Measurements from ENCODE around the gene SPAG17.

GRCh38 chr1:118189564-118189963, 4.5 kb upstream of the SPAG17 start:
- TF ChIP-seq, protein P1, sequence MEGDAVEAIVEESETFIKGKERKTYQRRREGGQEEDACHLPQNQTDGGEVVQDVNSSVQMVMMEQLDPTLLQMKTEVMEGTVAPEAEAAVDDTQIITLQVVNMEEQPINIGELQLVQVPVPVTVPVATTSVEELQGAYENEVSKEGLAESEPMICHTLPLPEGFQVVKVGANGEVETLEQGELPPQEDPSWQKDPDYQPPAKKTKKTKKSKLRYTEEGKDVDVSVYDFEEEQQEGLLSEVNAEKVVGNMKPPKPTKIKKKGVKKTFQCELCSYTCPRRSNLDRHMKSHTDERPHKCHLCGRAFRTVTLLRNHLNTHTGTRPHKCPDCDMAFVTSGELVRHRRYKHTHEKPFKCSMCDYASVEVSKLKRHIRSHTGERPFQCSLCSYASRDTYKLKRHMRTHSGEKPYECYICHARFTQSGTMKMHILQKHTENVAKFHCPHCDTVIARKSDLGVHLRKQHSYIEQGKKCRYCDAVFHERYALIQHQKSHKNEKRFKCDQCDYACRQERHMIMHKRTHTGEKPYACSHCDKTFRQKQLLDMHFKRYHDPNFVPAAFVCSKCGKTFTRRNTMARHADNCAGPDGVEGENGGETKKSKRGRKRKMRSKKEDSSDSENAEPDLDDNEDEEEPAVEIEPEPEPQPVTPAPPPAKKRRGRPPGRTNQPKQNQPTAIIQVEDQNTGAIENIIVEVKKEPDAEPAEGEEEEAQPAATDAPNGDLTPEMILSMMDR (IDR thresholded peaks at IDR 0.05) = no peak
- no peak for TF ChIP-seq POLR2AphosphoS5 (IDR thresholded peaks at IDR 0.05)
